Stomach (tissue), 9 donors: ENCODE results near the gene BLOC1S6. TPM values are rescaled to one million over a fixed set of nuclear protein-coding genes. Genes with fewer than 3 reads are reported as not detected.

ENCODE experiments used
- DNase-seq, 2 donors: peaks; one replicate each; pipeline versions ENCODE4 v3.0.0 to v3.0.0-alpha.2; 2013 to 2019
- H3K27ac ChIP-seq, 5 donors: fragments of 200-600 bp in 4 of 5; sonication (generic) in 4 of 5; one replicate each; pipeline ENCODE4 v1.5.1; 2013 to 2019; ENCODE audit warnings: mild to moderate bottlenecking in 1 of 5, moderate library complexity in 1 of 5
- H3K27me3 ChIP-seq, 3 donors: fragments of 200-600 bp; sonication (generic); one replicate each; pipeline ENCODE4 v1.5.1; 2017 to 2019; ENCODE audit warnings: mixed run types in 1 of 3
- H3K36me3 ChIP-seq, 4 donors: fragments of 200-600 bp; sonication (generic); 1 replicate in 3 of 4; 2 replicates in 1 of 4; pipeline ENCODE4 v1.5.1; 2016 to 2019
- H3K4me1 ChIP-seq, 4 donors: fragments of 200-600 bp; sonication (generic); one replicate each; pipeline ENCODE4 v1.5.1; 2016 to 2019
- H3K4me3 ChIP-seq, 4 donors: fragments of 200-600 bp; sonication (generic) in 3 of 4; one replicate each; pipeline ENCODE4 v1.5.1; 2016 to 2019; ENCODE audit warnings: mild to moderate bottlenecking in 1 of 4
- H3K9me3 ChIP-seq, 4 donors: fragments of 200-600 bp; sonication (generic); one replicate each; pipeline ENCODE4 v1.5.1; 2016 to 2019
- CTCF ChIP-seq, 7 experiments: fragments of 450-650 bp in 4 of 7; fragments of 200-600 bp in 3 of 7; sonication (generic) in 3 of 7; IDR thresholded peaks; one replicate each; pipeline ENCODE4 v1.5.1; 2016 to 2019; ENCODE audit warnings: antibody characterized with exemption in 7 of 7, control low read depth in 2 of 7, mild to moderate bottlenecking in 1 of 7
- EP300 ChIP-seq: sonication (generic); formaldehyde crosslinking; IDR thresholded peaks from one replicate; pipeline ENCODE4 v1.6.1; 2017; ENCODE audit warnings: antibody characterized with exemption
- POLR2A ChIP-seq, 4 donors: fragments of 450-650 bp; IDR thresholded peaks; one replicate each; pipeline ENCODE4 v1.6.1; 2016; ENCODE audit warnings: antibody characterized with exemption in 4 of 4, control low read depth in 2 of 4, mild to moderate bottlenecking in 1 of 4, moderate library complexity in 1 of 4
- POLR2AphosphoS5 ChIP-seq, 3 donors: sonication (generic); formaldehyde crosslinking; IDR thresholded peaks; one replicate each; pipeline ENCODE4 v1.6.1; 2016; ENCODE audit warnings: antibody characterized with exemption in 3 of 3
- WGBS, 5 donors: extraction: QIAGEN DNeasy Blood & Tissue Kit in 3 of 5; methylation state at CpG; one replicate each; pipeline versions ENCODE4 v1.1.5 to v1.1.7; 2013 to 2018; 5-methylcytosine and 5-hydroxymethylcytosine counted together
- intact Hi-C: fragments of 100-400 bp; cut with DNase I; formaldehyde crosslinking; loops from one replicate; pipeline ENCODE4 v1.15.1; 2023; ENCODE audit warnings: low total_unique reads
- polyA plus RNA-seq, 3 donors: library from polyadenylated mRNA; stranded (reverse); fragments of 200-250 nt; gene quantifications; one replicate each; pipeline ENCODE4 v1.2.3, GENCODE V29; 2013
- total RNA-seq, 5 donors: library from RNA; depleted of rRNA; stranded (reverse); fragments of >200 nt; gene quantifications; one replicate each; pipeline versions ENCODE4 v1.1.0 to v1.2.3, GENCODE V29; 2014 to 2016
- donor health status: healthy with polysubstance abuse.
- donor health status: Bipolar disorder and iron deficiency.
- donor health status: healthy.

Gene BLOC1S6
- total and polyA plus RNA-seq, 8 donors: 7.6 to 74.5 (median 26.3) TPM

GRCh38 chr15:45585069-45585791 is 1.9 kb upstream of the BLOC1S6 start:
- Histone ChIP-seq H3K4me1 (peaks cover 26 to 39% (median 36%) of the 10 kb centered on the region in 4 donors), H3K36me3 (no peaks in the 10 kb centered on the region), H3K27ac (peak overlapping the region in 1 of 5 donors; percentile 97), H3K27me3 (no peaks in the 10 kb centered on the region), H3K9me3 (no peaks in the 10 kb centered on the region), H3K4me3 (no peak overlapping the region)
- intact Hi-C loops: no loop called here
- peak in 1 of 2 donors; percentile 22 for DNase-seq
- TF ChIP-seq CTCF (IDR thresholded peaks at IDR 0.05): no peak
- TF ChIP-seq POLR2A (IDR thresholded peaks at IDR 0.05): no peak
- no peak for TF ChIP-seq POLR2AphosphoS5 (IDR thresholded peaks at IDR 0.05)
- no peak for TF ChIP-seq EP300
- WGBS, 5 donors: 64 to 74% (median 69%) methylated on average over 7 of the region's 7 CpGs

GRCh38 chr15:45586125-45586524 is 1.1 kb upstream of the BLOC1S6 start:
- peak in 1 of 2 donors; percentile 20 for DNase-seq
- H3K4me3 ChIP-seq: peak overlapping the region; percentile 69 to 85 (median 79)
- H3K4me1 ChIP-seq: peaks cover 26 to 48% (median 41%) of the 10 kb centered on the region in 4 donors
- no peaks in the 10 kb centered on the region for H3K9me3 ChIP-seq
- 53 to 64% (median 60%) methylated on average over 3 of the region's 3 CpGs for WGBS, 5 donors
- H3K36me3 ChIP-seq: no peaks in the 10 kb centered on the region
- intact Hi-C loops: no loop called here
- TF ChIP-seq POLR2A (IDR thresholded peaks at IDR 0.05): no peak
- TF ChIP-seq EP300: no peak
- TF ChIP-seq POLR2AphosphoS5 (IDR thresholded peaks at IDR 0.05): no peak
- no peak for TF ChIP-seq CTCF (IDR thresholded peaks at IDR 0.05)
- peak overlapping the region; percentile 97 to 99 (median 98) for H3K27ac ChIP-seq
- H3K27me3 ChIP-seq: no peaks in the 10 kb centered on the region

- TF ChIP-seq EP300 (no peak), POLR2AphosphoS5 (IDR thresholded peaks at IDR 0.05) (no peak), POLR2A (IDR thresholded peaks at IDR 0.05) (no peak), CTCF (IDR thresholded peaks at IDR 0.05) (no peak)
- Histone ChIP-seq H3K4me1 (peaks cover 26 to 53% (median 43%) of the 10 kb centered on the region in 4 donors), H3K4me3 (peak overlapping the region; percentile 69 to 85 (median 79)), H3K27ac (peak overlapping the region; percentile 97 to 99 (median 98)), H3K9me3 (no peaks in the 10 kb centered on the region), H3K36me3 (no peaks in the 10 kb centered on the region), H3K27me3 (no peaks in the 10 kb centered on the region)
- 0 to 3% (median 0%) methylated on average over 14 of the region's 14 CpGs for WGBS, 5 donors
- intact Hi-C loops: no loop called here
- DNase-seq: no peak
These were observed 531 bp upstream of the BLOC1S6 start for GRCh38 chr15:45586601-45587094.

- H3K4me1 ChIP-seq: peaks cover 26 to 64% (median 46%) of the 10 kb centered on the region in 4 donors
- intact Hi-C loops: no loop called here
- no peaks in the 10 kb centered on the region for H3K9me3 ChIP-seq
- peak overlapping the region; percentile 69 to 85 (median 79) for H3K4me3 ChIP-seq
- TF ChIP-seq POLR2A (IDR thresholded peaks at IDR 0.05) (no peak), CTCF (IDR thresholded peaks at IDR 0.05) (no peak), EP300 (no peak), POLR2AphosphoS5 (IDR thresholded peaks at IDR 0.05) (no peak)
- no peak for DNase-seq
- WGBS, 5 donors: 0 to 1% (median 0%) methylated on average over 4 of the region's 4 CpGs
- H3K27me3 ChIP-seq: no peaks in the 10 kb centered on the region
- H3K27ac ChIP-seq: peak overlapping the region; percentile 97 to 99 (median 98)
- H3K36me3 ChIP-seq: peaks cover 0 to 9% (median 7%) of the 10 kb centered on the region in 4 donors
These were observed 638 bp downstream of the BLOC1S6 start for GRCh38 chr15:45587863-45588170.
